A549 (cell line): ENCODE measurements around the gene NRG3. TPM values are rescaled to one million over a fixed set of nuclear protein-coding genes. Genes with fewer than 3 reads are reported as not detected.

Source experiments
- ATAC-seq, 2 experiments: fragments of 200-7000 bp in 1 of 2; fragments of >200 bp in 1 of 2; cut with Nextera tagmentation in 1 of 2; cut with Tn5 transposase in 1 of 2; 3 replicates each; pipeline versions ENCODE4 v1.8.0 to v1.9.1; 2018 to 2020; ENCODE audit warnings: mild to moderate bottlenecking in 1 of 2, moderate library complexity in 1 of 2
- CTCF ChIA-PET: fragments of 300-600 bp; sonication (Branson Sonifier 250); formaldehyde crosslinking; extraction: SDS; loops from one replicate; lab custom pipeline; 2021; ENCODE audit warnings: antibody characterized with exemption, inconsistent platforms; lab: Yijun Ruan, JAX
- POLR2A ChIA-PET: fragments of 350-600 bp; formaldehyde crosslinking; extraction: SDS; loops from one replicate; lab custom pipeline; 2021; ENCODE audit warnings: antibody characterized with exemption, inconsistent platforms; lab: Yijun Ruan, JAX
- DNase-seq, 2 experiments: peaks; one replicate each; pipeline versions ENCODE4 v3.0.0 to v3.0.0-alpha.2; 2011 to 2016; ENCODE audit warnings: low read depth in 1 of 2, low spot score in 1 of 2
- FAIRE-seq: peaks from 2 replicates; lab custom pipeline; 2011; peaks lifted over from hg19 to GRCh38; lab: Jason Lieb, UNC
- H3K27ac ChIP-seq, 2 experiments: fragments of >200 bp; sonication (Bioruptor Twin); formaldehyde crosslinking; 3 replicates each; pipeline ENCODE4 v1.5.1; 2016 to 2017
- H3K4me1 ChIP-seq: fragments of >200 bp; sonication (Bioruptor Twin); formaldehyde crosslinking; 3 replicates; pipeline ENCODE4 v1.6.1; 2016
- H3K4me2 ChIP-seq: fragments of >200 bp; sonication (Bioruptor Twin); formaldehyde crosslinking; 3 replicates; pipeline ENCODE4 v1.6.1; 2016
- H3K4me3 ChIP-seq: fragments of >200 bp; sonication (Bioruptor Twin); formaldehyde crosslinking; 3 replicates; pipeline ENCODE4 v1.5.1; 2016
- H3K9me3 ChIP-seq: fragments of >200 bp; sonication (Bioruptor Twin); formaldehyde crosslinking; 3 replicates; pipeline ENCODE4 v1.6.1; 2016
- EP300 ChIP-seq, 2 experiments: fragments of >200 bp; sonication (Bioruptor Twin); formaldehyde crosslinking; IDR thresholded peaks; 2 replicates in 1 of 2; 3 replicates in 1 of 2; pipeline ENCODE4 v1.6.1; 2016 to 2017
- ESRRA ChIP-seq: fragments of 150-350 bp; IDR thresholded peaks from 2 replicates; pipeline ENCODE4 v1.6.1; 2014; ENCODE audit warnings: mild to moderate bottlenecking, low read length, borderline replicate concordance
- FOSL2 ChIP-seq, 2 experiments: fragments of 450-650 bp in 1 of 2; fragments of >200 bp in 1 of 2; sonication (Bioruptor Twin) in 1 of 2; formaldehyde crosslinking; IDR thresholded peaks; 2 replicates each; pipeline versions ENCODE4 v1.5.0 to v1.6.1; 2016 to 2020; ENCODE audit warnings: mild to moderate bottlenecking in 1 of 2, moderate library complexity in 1 of 2
- GATA3 ChIP-seq: IDR thresholded peaks from 2 replicates; pipeline ENCODE4 v1.6.1; 2012; ENCODE audit warnings: borderline replicate concordance
- HEYL ChIP-seq: fragments of 250-450 bp; sonication (Bioruptor Pico); IDR thresholded peaks from 2 replicates; pipeline ENCODE4 v1.8.0; 2021; ENCODE audit warnings: mild to moderate bottlenecking, moderate library complexity
- HOXB13 ChIP-seq: fragments of 250-450 bp; sonication (Bioruptor Pico); IDR thresholded peaks from 2 replicates; pipeline ENCODE4 v1.5.0; 2020; ENCODE audit warnings: low read depth, mild to moderate bottlenecking, moderate library complexity
- JUN ChIP-seq, 2 experiments: fragments of >200 bp; sonication (Bioruptor Twin); formaldehyde crosslinking; IDR thresholded peaks; 2 replicates in 1 of 2; 3 replicates in 1 of 2; pipeline ENCODE4 v1.6.1; 2016 to 2017
- JUNB ChIP-seq: fragments of >200 bp; sonication (Bioruptor Twin); formaldehyde crosslinking; IDR thresholded peaks from 2 replicates; pipeline ENCODE4 v1.6.1; 2016
- MAX ChIP-seq: IDR thresholded peaks from 2 replicates; pipeline ENCODE4 v1.6.1; 2012
- NFE2L2 ChIP-seq: fragments of 150-350 bp; conservative IDR thresholded peaks from 2 replicates; pipeline ENCODE4 v1.6.1; 2014; ENCODE audit warnings: low read length
- PHF8 ChIP-seq: fragments of 200-600 bp; sonication (generic); IDR thresholded peaks from 2 replicates; pipeline ENCODE4 v1.6.1; 2016; ENCODE audit warnings: low read depth, mild to moderate bottlenecking, antibody characterized with exemption, moderate library complexity, borderline replicate concordance
- POLR2A ChIP-seq: IDR thresholded peaks from 2 replicates; pipeline ENCODE4 v1.6.1; 2012; ENCODE audit warnings: mild to moderate bottlenecking, low read length
- POLR2AphosphoS2 ChIP-seq: conservative IDR thresholded peaks from 2 replicates; pipeline ENCODE4 v1.6.1; 2012; ENCODE audit warnings: low read length, improper control_type of control experiment, inconsistent platforms
- RARB ChIP-seq: fragments of 250-450 bp; sonication (Bioruptor Pico); IDR thresholded peaks from 2 replicates; pipeline ENCODE4 v1.8.0; 2021; ENCODE audit warnings: mild to moderate bottlenecking, moderate library complexity
- RNF2 ChIP-seq: fragments of 200-600 bp; sonication (generic); IDR thresholded peaks from 2 replicates; pipeline ENCODE4 v1.6.1; 2016; ENCODE audit warnings: low read depth, mild to moderate bottlenecking, antibody characterized with exemption, moderate library complexity, borderline replicate concordance
- SMC3 ChIP-seq: fragments of >200 bp; sonication (Bioruptor Twin); formaldehyde crosslinking; IDR thresholded peaks from 3 replicates; pipeline ENCODE4 v1.6.1; 2018; ENCODE audit warnings: inconsistent platforms
- SREBF2 ChIP-seq: fragments of 450-650 bp; IDR thresholded peaks from 2 replicates; pipeline ENCODE4 v1.6.1; 2014; ENCODE audit warnings: mild to moderate bottlenecking, moderate library complexity
- TP53 ChIP-seq: fragments of 250-450 bp; sonication (Bioruptor Pico); IDR thresholded peaks from 2 replicates; pipeline ENCODE4 v1.5.0; 2021; ENCODE audit warnings: mild to moderate bottlenecking, moderate library complexity
- ZFP36 ChIP-seq: fragments of 450-650 bp; IDR thresholded peaks from 2 replicates; pipeline ENCODE4 v1.6.1; 2014; ENCODE audit warnings: borderline replicate concordance; ENCODE audit not compliant: partially characterized antibody
- ZNF302 ChIP-seq: fragments of 250-450 bp; sonication (Bioruptor Pico); IDR thresholded peaks from 2 replicates; pipeline ENCODE4 v1.9.0; 2021; ENCODE audit warnings: inconsistent platforms, mild to moderate bottlenecking, moderate library complexity
- WGBS: methylation state at CpG from one replicate; pipeline ENCODE4 v1.1.6; 2017; ENCODE audit errors: missing lambda C conversion rate; 5-methylcytosine and 5-hydroxymethylcytosine counted together
- polyA plus RNA-seq, 4 experiments: library from polyadenylated mRNA; depleted of rRNA in 3 of 4; stranded (reverse); fragments of >200 nt; fragmentation: RNase III in 1 of 4; extraction: RNeasy Plus Mini Kit Qiagen cat#74134 plus additional on column Dnase treatment in 1 of 4; gene quantifications; 2 replicates in 3 of 4; 3 replicates in 1 of 4; pipeline ENCODE4 v1.2.3, GENCODE V29; 2011 to 2017
- TF ChIP-seq, protein P1 (sequence below): fragments of >200 bp; sonication (Bioruptor Twin); formaldehyde crosslinking; IDR thresholded peaks from 3 replicates; pipeline ENCODE4 v1.5.1; 2016
- TF ChIP-seq, protein P2 (sequence below): fragments of 250-450 bp; sonication (Bioruptor Pico); IDR thresholded peaks from 2 replicates; pipeline ENCODE4 v1.5.0; 2021; ENCODE audit warnings: mild to moderate bottlenecking, moderate library complexity, borderline replicate concordance

NRG3 gene
- polyA plus RNA-seq, 2 of the 4 experiments (the other 2 are of a cell fraction), result not detected

GRCh38 chr10:82464966-82465365, 590.0 kb downstream of the NRG3 start:
- ATAC-seq, result no peak
- POLR2A ChIA-PET, result no interaction called here
- no peak overlapping the region for H3K27ac ChIP-seq
- TF ChIP-seq GATA3 (no peak), HEYL (CRISPR knock-in tag) (no peak), ZNF302 (CRISPR knock-in tag) (no peak), TP53 (CRISPR knock-in tag) (no peak), JUNB (no peak), RNF2 (no peak), FOSL2 (IDR thresholded peaks at IDR 0.05) (no peak), FOSL2 (CRISPR knock-in tag; IDR thresholded peaks at IDR 0.05) (no peak), NFE2L2 (no peak), SREBF2 (no peak), RARB (CRISPR knock-in tag) (no peak), POLR2A (no peak), EP300 (IDR thresholded peaks at IDR 0.05) (no peak), MAX (no peak), ZFP36 (no peak)
- TF ChIP-seq, all 56 proteins: peak for 0
- no peaks in the 10 kb centered on the region for H3K4me1 ChIP-seq
- no peaks in the 10 kb centered on the region for H3K9me3 ChIP-seq
- 26% methylated on average over 5 of the region's 5 CpGs for WGBS
- H3K4me3 ChIP-seq, result no peak overlapping the region
- DNase-seq (no peak), FAIRE-seq (no peak)
- CTCF ChIA-PET, result no interaction called here
- no peak overlapping the region for H3K4me2 ChIP-seq

GRCh38 chr10:82468453-82468852, 593.5 kb downstream of the NRG3 start:
- Histone ChIP-seq H3K4me1 (no peaks in the 10 kb centered on the region), H3K4me2 (no peak overlapping the region), H3K27ac (no peak overlapping the region), H3K4me3 (no peak overlapping the region), H3K9me3 (no peaks in the 10 kb centered on the region)
- TF ChIP-seq JUN (IDR thresholded peaks at IDR 0.05) (no peak), POLR2AphosphoS2 (no peak), ESRRA (no peak)
- TF ChIP-seq, protein P1, sequence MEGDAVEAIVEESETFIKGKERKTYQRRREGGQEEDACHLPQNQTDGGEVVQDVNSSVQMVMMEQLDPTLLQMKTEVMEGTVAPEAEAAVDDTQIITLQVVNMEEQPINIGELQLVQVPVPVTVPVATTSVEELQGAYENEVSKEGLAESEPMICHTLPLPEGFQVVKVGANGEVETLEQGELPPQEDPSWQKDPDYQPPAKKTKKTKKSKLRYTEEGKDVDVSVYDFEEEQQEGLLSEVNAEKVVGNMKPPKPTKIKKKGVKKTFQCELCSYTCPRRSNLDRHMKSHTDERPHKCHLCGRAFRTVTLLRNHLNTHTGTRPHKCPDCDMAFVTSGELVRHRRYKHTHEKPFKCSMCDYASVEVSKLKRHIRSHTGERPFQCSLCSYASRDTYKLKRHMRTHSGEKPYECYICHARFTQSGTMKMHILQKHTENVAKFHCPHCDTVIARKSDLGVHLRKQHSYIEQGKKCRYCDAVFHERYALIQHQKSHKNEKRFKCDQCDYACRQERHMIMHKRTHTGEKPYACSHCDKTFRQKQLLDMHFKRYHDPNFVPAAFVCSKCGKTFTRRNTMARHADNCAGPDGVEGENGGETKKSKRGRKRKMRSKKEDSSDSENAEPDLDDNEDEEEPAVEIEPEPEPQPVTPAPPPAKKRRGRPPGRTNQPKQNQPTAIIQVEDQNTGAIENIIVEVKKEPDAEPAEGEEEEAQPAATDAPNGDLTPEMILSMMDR, result no peak
- CTCF ChIA-PET, result no interaction called here
- FAIRE-seq (no peak), DNase-seq (no peak), ATAC-seq (no peak)
- POLR2A ChIA-PET, result no interaction called here
- 50% methylated on average over 1 of the region's 1 CpG for WGBS

DNA sequence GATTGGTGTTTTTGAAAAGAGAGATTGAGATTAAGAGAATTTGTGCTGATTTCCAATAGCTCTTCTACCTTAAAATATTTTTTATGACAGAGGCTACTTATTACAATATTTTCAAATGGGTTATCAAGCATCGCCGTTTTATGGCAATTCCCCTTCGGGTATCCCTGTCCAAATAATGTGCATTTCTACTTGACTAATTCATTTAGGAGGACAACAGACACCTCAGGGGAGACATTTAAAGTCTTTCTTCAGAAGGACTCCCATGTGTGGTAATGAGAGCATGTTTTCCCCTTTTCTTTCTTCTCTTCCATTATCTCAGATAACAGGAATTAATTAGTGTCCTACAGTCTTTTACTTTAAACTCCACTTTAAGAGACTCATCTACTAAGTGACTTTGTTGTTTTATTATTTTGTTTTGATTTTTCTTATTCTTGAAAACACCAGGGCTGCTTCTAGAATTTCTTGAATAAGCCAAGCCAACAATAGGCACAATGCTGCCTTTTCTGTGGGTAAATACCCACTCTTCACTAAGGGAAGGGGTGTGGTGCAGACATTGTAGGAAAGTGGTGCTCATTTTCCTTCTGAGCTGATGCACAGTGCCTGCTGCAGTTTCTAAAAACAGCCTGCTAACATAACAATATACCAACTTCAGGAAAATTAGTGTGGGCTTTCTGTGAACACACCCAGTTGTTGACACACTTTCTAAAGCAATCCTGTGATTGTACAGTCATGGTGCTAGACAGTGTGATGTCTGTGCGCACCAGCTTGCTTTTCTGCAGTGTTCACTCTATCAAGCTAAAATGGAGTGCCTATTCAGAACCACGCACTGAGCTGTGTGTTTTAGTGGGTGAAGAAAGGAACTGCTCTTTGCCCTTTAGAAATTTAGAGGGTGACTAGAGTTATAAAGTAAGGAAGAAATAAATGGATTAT, 597.7 kb downstream of the NRG3 start:
- WGBS, result 27% methylated on average over 5 of the region's 5 CpGs
- ChIA-PET CTCF (no interaction called here), POLR2A (no interaction called here)
- Histone ChIP-seq H3K4me1 (no peaks in the 10 kb centered on the region), H3K9me3 (0 out of 3 replicates have a peak, but pooled peaks cover 4% of the 10 kb centered on the region), H3K4me3 (no peak overlapping the region), H3K4me2 (no peak overlapping the region), H3K27ac (no peak overlapping the region)
- no peak for ATAC-seq
- no peak for FAIRE-seq
- TF ChIP-seq PHF8 (no peak), MAX (no peak), ZFP36 (no peak), HOXB13 (CRISPR knock-in tag) (no peak), POLR2AphosphoS2 (no peak), ESRRA (no peak), SMC3 (no peak)
- TF ChIP-seq, protein P2, sequence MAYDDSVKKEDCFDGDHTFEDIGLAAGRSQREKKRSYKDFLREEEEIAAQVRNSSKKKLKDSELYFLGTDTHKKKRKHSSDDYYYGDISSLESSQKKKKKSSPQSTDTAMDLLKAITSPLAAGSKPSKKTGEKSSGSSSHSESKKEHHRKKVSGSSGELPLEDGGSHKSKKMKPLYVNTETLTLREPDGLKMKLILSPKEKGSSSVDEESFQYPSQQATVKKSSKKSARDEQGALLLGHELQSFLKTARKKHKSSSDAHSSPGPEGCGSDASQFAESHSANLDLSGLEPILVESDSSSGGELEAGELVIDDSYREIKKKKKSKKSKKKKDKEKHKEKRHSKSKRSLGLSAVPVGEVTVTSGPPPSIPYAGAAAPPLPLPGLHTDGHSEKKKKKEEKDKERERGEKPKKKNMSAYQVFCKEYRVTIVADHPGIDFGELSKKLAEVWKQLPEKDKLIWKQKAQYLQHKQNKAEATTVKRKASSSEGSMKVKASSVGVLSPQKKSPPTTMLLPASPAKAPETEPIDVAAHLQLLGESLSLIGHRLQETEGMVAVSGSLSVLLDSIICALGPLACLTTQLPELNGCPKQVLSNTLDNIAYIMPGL, result no peak
- DNase-seq, result no peak
